SK-N-SH (cell line): ENCODE measurements around the gene THPO.

ENCODE experiments used
- CTCF ChIP-seq: fragments of 200-600 bp; sonication (generic); IDR thresholded peaks from 2 replicates; pipeline ENCODE4 v1.6.1; 2017; ENCODE audit warnings: antibody characterized with exemption, mild to moderate bottlenecking, moderate library complexity
- EZH2phosphoT487 ChIP-seq: fragments of 200-600 bp; sonication (generic); IDR thresholded peaks from 2 replicates; pipeline ENCODE4 v1.6.1; 2017; ENCODE audit warnings: low read depth, mixed run types, mild to moderate bottlenecking, antibody characterized with exemption, moderate library complexity, borderline replicate concordance
- FOXM1 ChIP-seq: IDR thresholded peaks from 2 replicates; pipeline ENCODE4 v1.4.0; 2012; ENCODE audit warnings: low read depth, mild to moderate bottlenecking
- GABPA ChIP-seq: IDR thresholded peaks from 2 replicates; pipeline ENCODE4 v1.4.0; 2012; ENCODE audit warnings: low read depth, mild to moderate bottlenecking
- RAD21 ChIP-seq: IDR thresholded peaks from 2 replicates; pipeline ENCODE4 v1.6.1; 2012; ENCODE audit warnings: mild to moderate bottlenecking, low read length
- SIN3A ChIP-seq: IDR thresholded peaks from 2 replicates; pipeline ENCODE4 v1.6.1; 2012; ENCODE audit warnings: low read depth, mild to moderate bottlenecking, low read length, moderate library complexity, borderline replicate concordance
- TEAD4 ChIP-seq: IDR thresholded peaks from 2 replicates; pipeline ENCODE4 v1.4.0; 2012; ENCODE audit warnings: mild to moderate bottlenecking, borderline replicate concordance; ENCODE audit not compliant: insufficient read depth

- peak; percentile 29 for TF ChIP-seq CTCF
- no peak for TF ChIP-seq TEAD4
- no peak for TF ChIP-seq EZH2phosphoT487
- no peak for TF ChIP-seq RAD21
- TF ChIP-seq GABPA = no peak
- TF ChIP-seq SIN3A = 0 out of 2 replicates have a peak, but pooled peaks have one; percentile 45
- 0 out of 2 replicates have a peak, but pooled peaks have one; percentile 31 for TF ChIP-seq FOXM1
These were observed 39.5 kb downstream of the THPO start for GRCh38 chr3:184338511-184338945.
